IPS-15b (cell line): Measurements from ENCODE around the gene MLLT6.

Experiments used
- H3K27me3 ChIP-seq: one replicate; pipeline ENCODE4 v1.6.1; 2013; ENCODE audit warnings: low read length; ENCODE audit not compliant: control insufficient read depth, insufficient read depth
- H3K36me3 ChIP-seq: one replicate; pipeline ENCODE4 v1.6.1; 2013; ENCODE audit warnings: low read length; ENCODE audit not compliant: control insufficient read depth, insufficient read depth
- H3K4me1 ChIP-seq: one replicate; pipeline ENCODE4 v1.6.1; 2013; ENCODE audit warnings: mild to moderate bottlenecking, low read length; ENCODE audit not compliant: control insufficient read depth, insufficient read depth
- H3K4me3 ChIP-seq: one replicate; pipeline ENCODE4 v1.5.1; 2013; ENCODE audit warnings: low read depth, low read length
- H3K9ac ChIP-seq: one replicate; pipeline ENCODE4 v1.6.1; 2013; ENCODE audit warnings: low read depth, mild to moderate bottlenecking, low read length
- H3K9me3 ChIP-seq: one replicate; pipeline ENCODE4 v1.6.1; 2013; ENCODE audit warnings: mild to moderate bottlenecking, low read length; ENCODE audit not compliant: control insufficient read depth, insufficient read depth

MLLT6 gene

DNA sequence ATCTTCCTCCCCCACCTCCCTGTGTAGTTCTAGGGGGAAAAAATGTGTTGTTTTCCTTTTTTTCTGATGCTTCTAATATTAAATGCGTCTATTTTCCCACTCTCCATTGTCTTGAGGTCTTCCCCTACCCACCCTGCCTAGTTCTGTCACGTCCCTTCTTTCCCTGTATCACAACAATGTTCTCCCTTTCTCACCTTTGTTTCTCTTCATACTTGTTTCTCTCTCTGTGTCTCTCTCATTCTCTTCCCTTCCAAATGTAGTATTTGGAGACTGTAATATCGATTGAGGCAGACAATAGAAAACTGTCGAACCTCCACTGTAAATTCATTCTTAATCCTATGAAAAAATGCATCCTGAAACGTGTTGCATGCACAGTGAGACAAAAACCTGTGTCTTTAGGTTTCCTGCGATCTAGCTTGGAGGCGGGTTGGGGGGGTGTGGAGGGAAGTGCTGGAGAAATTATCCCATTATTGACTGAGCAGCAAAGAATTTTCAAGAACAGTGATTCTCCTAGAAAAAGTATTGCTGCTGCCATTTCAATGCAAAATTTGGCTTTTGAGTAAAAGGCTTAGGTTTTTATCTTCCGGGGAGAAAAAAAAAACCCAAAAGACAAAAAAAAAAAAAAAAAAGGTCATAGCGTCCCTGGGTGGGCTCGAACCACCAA is 46.2 kb downstream of the MLLT6 start:
- peaks cover 14% of the 10 kb centered on the region for H3K27me3 ChIP-seq
- no peak overlapping the region for H3K9ac ChIP-seq
- H3K4me3 ChIP-seq = peak overlapping the region; percentile 98
- H3K36me3 ChIP-seq = peaks cover 10% of the 10 kb centered on the region
- H3K4me1 ChIP-seq = peaks cover 6% of the 10 kb centered on the region
- H3K9me3 ChIP-seq = no peaks in the 10 kb centered on the region

DNA sequence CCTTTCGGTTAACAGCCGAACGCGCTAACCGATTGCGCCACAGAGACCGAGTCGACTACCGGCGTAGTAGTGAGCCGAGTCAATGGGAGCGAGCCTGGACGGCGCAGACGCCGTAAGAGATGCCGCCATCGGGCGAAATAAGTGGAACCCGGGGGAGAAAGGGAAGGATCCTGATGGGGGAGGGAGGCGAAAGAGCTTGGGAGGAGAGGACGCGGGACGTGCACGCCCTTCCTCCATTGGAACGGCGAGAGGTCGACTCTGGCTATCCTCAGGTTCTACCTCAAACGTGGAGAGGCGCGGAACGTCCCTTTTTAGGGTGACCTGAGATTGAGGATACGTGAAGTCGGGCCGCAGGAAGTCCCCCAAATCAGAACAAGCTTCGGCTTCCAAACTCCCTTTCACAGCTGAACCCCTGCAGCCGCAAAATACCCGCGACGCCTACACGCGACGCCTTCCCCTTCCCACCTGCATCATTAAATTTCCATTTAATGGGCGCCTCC is 46.8 kb downstream of the MLLT6 start:
- Histone ChIP-seq H3K4me3 (peak overlapping the region; percentile 98), H3K9ac (peak overlapping the region; percentile 90), H3K4me1 (peaks cover 4% of the 10 kb centered on the region), H3K36me3 (peaks cover 10% of the 10 kb centered on the region), H3K27me3 (peaks cover 14% of the 10 kb centered on the region), H3K9me3 (no peaks in the 10 kb centered on the region)

DNA sequence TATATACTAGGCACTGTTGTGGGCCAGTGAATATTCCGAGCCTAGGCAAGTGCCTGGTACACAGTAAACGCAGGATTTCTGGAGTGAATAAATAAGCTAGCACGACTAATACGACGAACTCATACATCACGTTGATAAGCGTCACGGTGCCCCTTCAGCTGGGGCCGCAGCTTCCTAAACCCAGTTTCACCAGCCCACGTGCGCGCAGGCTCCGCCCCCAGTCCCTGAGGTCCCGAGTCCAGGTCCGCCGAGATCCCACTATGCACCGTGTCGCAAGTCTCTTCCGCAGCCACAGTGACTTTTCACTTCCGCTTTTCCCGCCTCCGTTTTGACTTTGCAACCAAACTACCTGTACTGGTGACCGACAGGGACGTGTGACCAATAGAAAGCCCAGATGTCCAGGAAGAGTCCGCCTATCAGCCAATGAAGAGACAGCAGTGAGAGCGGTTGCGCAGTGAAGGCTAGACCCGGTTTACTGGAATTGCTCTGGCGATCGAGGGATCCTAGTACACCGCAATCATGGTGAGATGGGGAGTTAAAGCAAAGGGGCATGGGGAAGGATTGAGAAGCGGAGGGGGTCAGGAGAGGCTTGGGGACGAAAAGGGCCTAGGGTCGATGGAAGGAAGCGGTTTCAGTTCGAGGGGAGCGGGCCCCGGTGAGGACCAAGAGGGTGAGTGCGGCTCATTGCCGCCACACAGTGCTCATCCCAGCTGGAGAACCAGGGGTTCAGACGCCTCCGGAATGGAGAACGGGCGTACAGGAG is 47.4 kb downstream of the MLLT6 start, which contains the start of gene PSMB3:
Gene PSMB3 (plus strand): TSS at position 434 of the 763 bp plus-strand sequence. CDS start 86 bp downstream, at position 520.
- H3K27me3 ChIP-seq = peaks cover 14% of the 10 kb centered on the region
- no peaks in the 10 kb centered on the region for H3K9me3 ChIP-seq
- peak within 1 kb of the TSS; percentile 90 for H3K9ac ChIP-seq
- H3K36me3 ChIP-seq = peaks cover 10% of the 10 kb centered on the region
- peak within 1 kb of the TSS; percentile 98 for H3K4me3 ChIP-seq
- peaks cover 4% of the 10 kb centered on the region for H3K4me1 ChIP-seq

DNA sequence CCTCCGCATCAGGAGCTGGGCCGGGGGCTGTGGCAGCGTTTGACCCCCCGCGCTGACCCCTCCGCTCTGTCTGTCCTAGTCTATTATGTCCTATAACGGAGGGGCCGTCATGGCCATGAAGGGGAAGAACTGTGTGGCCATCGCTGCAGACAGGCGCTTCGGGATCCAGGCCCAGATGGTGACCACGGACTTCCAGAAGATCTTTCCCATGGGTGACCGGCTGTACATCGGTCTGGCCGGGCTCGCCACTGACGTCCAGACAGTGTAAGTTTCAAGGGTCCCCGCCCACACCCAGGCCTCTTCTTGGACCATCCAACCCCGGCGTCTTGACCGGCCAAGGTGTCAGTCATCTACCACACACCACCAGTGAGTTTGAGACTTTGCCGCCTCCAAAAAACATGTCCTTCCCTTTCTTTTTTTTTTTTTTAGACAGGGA is 48.0 kb downstream of the MLLT6 start:
- peaks cover 14% of the 10 kb centered on the region for H3K27me3 ChIP-seq
- peaks cover 13% of the 10 kb centered on the region for H3K36me3 ChIP-seq
- H3K4me1 ChIP-seq = peaks cover 4% of the 10 kb centered on the region
- peak overlapping the region; percentile 98 for H3K4me3 ChIP-seq
- H3K9me3 ChIP-seq = no peaks in the 10 kb centered on the region
- peak overlapping the region; percentile 85 for H3K9ac ChIP-seq

DNA sequence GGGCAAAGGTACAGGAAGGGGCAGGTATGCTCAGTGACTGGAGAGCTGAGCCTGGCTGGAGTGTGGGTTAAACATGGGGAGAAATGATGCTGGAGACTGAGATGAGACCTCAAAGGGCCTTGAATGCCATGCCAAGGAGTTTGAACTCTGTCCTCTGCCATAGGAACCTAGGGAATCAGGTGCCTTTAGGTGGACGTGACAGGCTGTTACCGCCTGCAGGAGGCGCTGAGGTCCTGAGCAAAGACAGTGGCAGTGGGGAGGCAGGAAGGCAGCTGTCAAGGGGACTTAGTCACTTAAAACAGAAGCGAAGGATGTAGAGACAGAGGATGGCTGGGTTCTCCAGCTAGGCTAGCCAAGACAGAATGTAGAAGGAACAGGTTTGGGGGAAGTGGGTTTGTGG is 56.5 kb downstream of the MLLT6 start:
- peaks cover 35% of the 10 kb centered on the region for H3K36me3 ChIP-seq
- no peak overlapping the region for H3K4me3 ChIP-seq
- H3K4me1 ChIP-seq = no peaks in the 10 kb centered on the region
- H3K27me3 ChIP-seq = no peaks in the 10 kb centered on the region
- H3K9ac ChIP-seq = no peak overlapping the region
- no peaks in the 10 kb centered on the region for H3K9me3 ChIP-seq

DNA sequence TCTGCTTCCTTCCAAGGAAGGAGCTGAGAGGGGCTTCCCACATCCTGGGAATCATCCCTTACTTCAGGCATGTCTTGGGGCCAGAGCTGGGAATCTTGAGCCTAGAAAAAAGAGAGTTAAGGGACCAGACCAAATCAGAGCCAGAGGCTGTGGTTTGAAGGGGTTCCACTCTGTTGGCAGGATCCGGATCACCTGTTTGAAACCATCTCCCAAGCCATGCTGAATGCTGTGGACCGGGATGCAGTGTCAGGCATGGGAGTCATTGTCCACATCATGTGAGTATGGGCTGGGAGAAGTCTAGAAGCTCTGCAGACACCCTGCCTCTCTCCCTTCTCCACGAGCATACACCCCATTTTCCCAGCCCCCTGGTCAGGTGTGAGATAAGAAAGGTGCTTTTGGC is 57.2 kb downstream of the MLLT6 start:
- Histone ChIP-seq H3K27me3 (no peaks in the 10 kb centered on the region), H3K9me3 (no peaks in the 10 kb centered on the region), H3K36me3 (peaks cover 35% of the 10 kb centered on the region), H3K4me1 (no peaks in the 10 kb centered on the region), H3K9ac (no peak overlapping the region), H3K4me3 (no peak overlapping the region)

DNA sequence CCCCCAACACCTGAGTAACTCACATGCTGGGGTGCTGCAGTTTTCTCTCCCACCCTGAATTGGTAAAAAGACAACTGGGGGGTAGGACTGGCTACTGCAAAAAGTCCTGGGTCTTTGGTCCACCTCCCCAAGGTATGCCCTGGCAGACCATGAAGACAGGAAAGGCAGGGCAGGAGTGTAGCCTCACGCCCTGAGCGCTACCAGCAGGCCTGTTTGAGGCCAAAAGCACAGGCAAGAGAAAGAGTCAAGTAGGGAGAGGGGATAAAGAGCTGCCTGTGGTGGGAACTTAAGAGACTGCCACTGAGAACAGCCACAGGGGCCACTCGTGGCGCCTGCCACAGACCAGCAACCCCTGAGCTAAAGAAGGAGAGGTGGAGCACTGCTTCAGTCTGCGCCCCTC is 61.3 kb downstream of the MLLT6 start:
- no peaks in the 10 kb centered on the region for H3K27me3 ChIP-seq
- no peaks in the 10 kb centered on the region for H3K9me3 ChIP-seq
- no peak overlapping the region for H3K9ac ChIP-seq
- peaks cover 49% of the 10 kb centered on the region for H3K36me3 ChIP-seq
- H3K4me1 ChIP-seq = no peaks in the 10 kb centered on the region
- H3K4me3 ChIP-seq = no peak overlapping the region

DNA sequence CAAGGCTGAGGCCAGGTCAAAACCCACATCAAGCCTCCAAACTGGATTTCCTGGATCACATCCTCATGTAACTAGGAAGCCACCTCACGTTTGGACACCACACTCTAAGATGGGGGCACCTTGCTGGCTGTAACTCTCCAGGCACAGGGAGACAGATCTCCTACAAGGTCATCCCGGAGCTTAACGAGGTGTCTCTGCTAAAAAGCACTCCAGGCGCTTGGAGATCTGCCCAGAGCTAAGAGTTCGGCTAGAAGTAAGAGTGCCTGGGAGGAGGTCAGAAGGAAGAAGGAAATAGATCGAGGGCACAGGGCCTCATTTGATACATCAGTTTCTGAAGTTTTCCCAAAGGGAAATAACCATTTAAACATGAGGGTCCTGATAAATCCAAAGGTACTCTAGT is 63.3 kb downstream of the MLLT6 start:
- no peaks in the 10 kb centered on the region for H3K9me3 ChIP-seq
- H3K4me1 ChIP-seq = no peaks in the 10 kb centered on the region
- no peak overlapping the region for H3K4me3 ChIP-seq
- H3K27me3 ChIP-seq = no peaks in the 10 kb centered on the region
- H3K36me3 ChIP-seq = peaks cover 35% of the 10 kb centered on the region
- H3K9ac ChIP-seq = no peak overlapping the region

DNA sequence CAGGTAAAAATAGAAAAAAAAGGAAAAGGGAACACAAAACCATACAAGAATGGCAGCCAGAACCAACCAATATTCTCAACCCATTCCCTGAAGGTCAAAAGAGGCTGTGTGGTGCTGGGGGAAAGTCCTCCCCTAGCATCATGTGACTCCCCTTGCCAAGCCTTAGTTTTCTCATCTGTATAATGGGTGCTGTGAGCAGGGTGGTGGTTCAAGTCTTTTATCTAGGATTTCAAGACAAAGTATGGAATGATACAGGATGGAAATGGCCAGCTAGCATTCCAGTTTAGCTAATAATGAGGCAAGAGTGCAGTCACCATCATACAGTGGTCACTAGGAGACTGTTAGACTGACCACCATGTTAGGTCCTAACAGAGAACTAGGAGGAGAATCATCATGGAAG is 68.2 kb downstream of the MLLT6 start:
- Histone ChIP-seq H3K9me3 (no peaks in the 10 kb centered on the region), H3K36me3 (peaks cover 40% of the 10 kb centered on the region), H3K4me3 (no peak overlapping the region)

DNA sequence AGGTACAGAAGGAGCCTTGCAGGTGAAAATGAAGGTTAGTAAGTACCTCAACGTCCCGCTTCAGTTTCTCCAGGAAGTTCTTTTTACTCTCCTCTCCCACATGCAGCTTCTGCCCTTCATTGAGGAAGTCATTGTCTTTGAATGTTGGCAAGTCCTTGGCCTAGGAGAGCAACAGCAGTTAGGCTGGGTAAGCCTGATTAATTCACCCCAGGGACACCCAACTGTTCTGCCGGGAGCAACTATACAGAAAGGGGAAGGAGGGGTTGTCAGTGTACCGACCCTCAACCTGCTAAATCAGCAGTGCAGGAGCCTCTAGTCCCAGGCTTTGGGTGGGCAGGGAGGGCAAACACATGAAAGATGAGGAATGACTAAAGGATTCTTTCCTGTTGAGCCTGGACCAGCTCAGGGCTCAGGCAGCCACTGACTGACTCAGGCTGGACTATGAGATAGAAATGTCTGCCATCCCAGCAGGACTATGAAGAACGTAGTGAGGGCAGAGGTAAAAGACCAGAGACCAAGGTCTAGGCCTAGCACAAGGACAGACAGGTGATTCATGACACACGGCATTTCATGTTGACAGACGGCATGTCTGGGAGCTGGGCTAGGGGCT is 72.7 kb downstream of the MLLT6 start:
- Histone ChIP-seq H3K27me3 (no peaks in the 10 kb centered on the region), H3K9ac (no peak overlapping the region), H3K9me3 (no peaks in the 10 kb centered on the region), H3K36me3 (peaks cover 58% of the 10 kb centered on the region), H3K4me1 (no peaks in the 10 kb centered on the region), H3K4me3 (no peak overlapping the region)

More for the DNA sequence above, 68.2 kb downstream of the MLLT6 start:
- H3K9ac ChIP-seq = no peak overlapping the region
- H3K27me3 ChIP-seq = no peaks in the 10 kb centered on the region
- no peaks in the 10 kb centered on the region for H3K4me1 ChIP-seq
